ENCODE results near the gene OR5B21.
A peak's percentile ranks its signal among the peaks of the same experiment; 100 is the strongest.

OR5B21 gene

GRCh38 chr11:58508005-58508404 lies at the start of gene OR5B21:
OR5B21 (minus strand) TSS chr11:58508105; CDS start chr11:58508105, 0 bp downstream.
- no peak for FAIRE-seq

- FAIRE-seq = no peak
These were observed 41.7 kb upstream of the OR5B21 start for GRCh38 chr11:58549644-58550043.

- FAIRE-seq = no peak
These were observed 38.9 kb upstream of the OR5B21 start for GRCh38 chr11:58546841-58547240.

GRCh38 chr11:58531865-58532341 lies 24.0 kb upstream of the OR5B21 start:
- no peak for FAIRE-seq

GRCh38 chr11:58530236-58530635 lies 22.3 kb upstream of the OR5B21 start:
- no peak for FAIRE-seq

- no peak for FAIRE-seq
These were observed 19.5 kb upstream of the OR5B21 start for GRCh38 chr11:58527429-58527828.

- no peak for FAIRE-seq
These were observed 18.8 kb upstream of the OR5B21 start for GRCh38 chr11:58526721-58527120.

GRCh38 chr11:58525037-58525614 lies 17.2 kb upstream of the OR5B21 start:
- no peak for FAIRE-seq

GRCh38 chr11:58524232-58525036 lies 16.5 kb upstream of the OR5B21 start:
- peak; percentile 75 for FAIRE-seq

- peak; percentile 7 for FAIRE-seq
These were observed 6.0 kb upstream of the OR5B21 start for GRCh38 chr11:58513747-58514367.

- FAIRE-seq = no peak
These were observed 3.7 kb upstream of the OR5B21 start for GRCh38 chr11:58511636-58512035.

GRCh38 chr11:58509748-58510147 lies 1.8 kb upstream of the OR5B21 start:
- FAIRE-seq = no peak

- FAIRE-seq = no peak
These were observed 909 bp upstream of the OR5B21 start for GRCh38 chr11:58508814-58509213.

GRCh38 chr11:58507355-58507754 lies 550 bp downstream of the OR5B21 start:
- no peak for FAIRE-seq

- FAIRE-seq = no peak
These were observed 970 bp downstream of the OR5B21 start for GRCh38 chr11:58506935-58507334.

GRCh38 chr11:58505849-58506248 lies 2.1 kb downstream of the OR5B21 start:
- FAIRE-seq = no peak

- FAIRE-seq = no peak
These were observed 3.7 kb downstream of the OR5B21 start for GRCh38 chr11:58504232-58504631.

- no peak for FAIRE-seq
These were observed 4.5 kb downstream of the OR5B21 start for GRCh38 chr11:58503361-58503856.

GRCh38 chr11:58502004-58502403 lies 5.9 kb downstream of the OR5B21 start:
- FAIRE-seq = no peak

- no peak for FAIRE-seq
These were observed 9.4 kb downstream of the OR5B21 start for GRCh38 chr11:58498464-58498863.

GRCh38 chr11:58497951-58498350 lies 10.0 kb downstream of the OR5B21 start:
- FAIRE-seq = no peak

GRCh38 chr11:58495906-58496305 lies 12.0 kb downstream of the OR5B21 start:
- FAIRE-seq = no peak

GRCh38 chr11:58494101-58494500 lies 13.8 kb downstream of the OR5B21 start:
- no peak for FAIRE-seq

GRCh38 chr11:58493676-58494075 lies 14.2 kb downstream of the OR5B21 start:
- FAIRE-seq = no peak
